ENCODE data around the gene TPM1.

Gene TPM1

GRCh38 chr15:63008333-63009049 lies 34.1 kb upstream of the TPM1 start:
- H3K36me3 ChIP-seq (ENCODE audit: insufficient read depth): no peaks in the 10 kb centered on the region
- H3K4me2 ChIP-seq: no peak overlapping the region
- H3K9ac ChIP-seq: no peak overlapping the region
- H3K79me2 ChIP-seq (ENCODE audit: insufficient read depth, low read depth): no peaks in the 10 kb centered on the region
- H3K4me3 ChIP-seq (IDR thresholded peaks at IDR 0.05; ENCODE audit: insufficient read depth, low read depth, low read length): no peak overlapping the region
- H3K27ac ChIP-seq: no peak overlapping the region
- H3K27me3 ChIP-seq (ENCODE audit: insufficient read depth, low read depth): no peaks in the 10 kb centered on the region
- no peaks in the 10 kb centered on the region for H3K4me1 ChIP-seq (ENCODE audit: low read depth, poor library complexity, severe bottlenecking)
- no peak overlapping the region for H2AFZ ChIP-seq (ENCODE audit: low read depth)
- no peak for TF ChIP-seq CTCF (conservative IDR thresholded peaks at IDR 0.05; ENCODE audit: low read depth, low read length)
- no peaks in the 10 kb centered on the region for H4K20me1 ChIP-seq (ENCODE audit: insufficient read depth)

- no peak overlapping the region for H2AFZ ChIP-seq (ENCODE audit: low read depth)
- no peaks in the 10 kb centered on the region for H3K27me3 ChIP-seq (ENCODE audit: insufficient read depth, low read depth)
- no peak overlapping the region for H3K9ac ChIP-seq
- no peak overlapping the region for H3K4me2 ChIP-seq
- H3K36me3 ChIP-seq (ENCODE audit: insufficient read depth): no peaks in the 10 kb centered on the region
- no peaks in the 10 kb centered on the region for H3K79me2 ChIP-seq (ENCODE audit: insufficient read depth, low read depth)
- no peak overlapping the region for H3K27ac ChIP-seq
- no peak overlapping the region for H3K4me3 ChIP-seq (IDR thresholded peaks at IDR 0.05; ENCODE audit: insufficient read depth, low read depth, low read length)
- H4K20me1 ChIP-seq (ENCODE audit: insufficient read depth): no peaks in the 10 kb centered on the region
- no peaks in the 10 kb centered on the region for H3K4me1 ChIP-seq (ENCODE audit: low read depth, poor library complexity, severe bottlenecking)
- no peak for TF ChIP-seq CTCF (conservative IDR thresholded peaks at IDR 0.05; ENCODE audit: low read depth, low read length)
Measured at GRCh38 chr15:63010386-63010785, 32.2 kb upstream of the TPM1 start.

- H3K4me3 ChIP-seq (IDR thresholded peaks at IDR 0.05; ENCODE audit: insufficient read depth, low read depth, low read length): no peak overlapping the region
- no peaks in the 10 kb centered on the region for H3K36me3 ChIP-seq (ENCODE audit: insufficient read depth)
- H4K20me1 ChIP-seq (ENCODE audit: insufficient read depth): no peaks in the 10 kb centered on the region
- H3K4me1 ChIP-seq (ENCODE audit: low read depth, poor library complexity, severe bottlenecking): no peaks in the 10 kb centered on the region
- H3K9ac ChIP-seq: no peak overlapping the region
- H3K27ac ChIP-seq: no peak overlapping the region
- H2AFZ ChIP-seq (ENCODE audit: low read depth): no peak overlapping the region
- no peak overlapping the region for H3K4me2 ChIP-seq
- TF ChIP-seq CTCF (conservative IDR thresholded peaks at IDR 0.05; ENCODE audit: low read depth, low read length): no peak
- no peaks in the 10 kb centered on the region for H3K27me3 ChIP-seq (ENCODE audit: insufficient read depth, low read depth)
- no peaks in the 10 kb centered on the region for H3K79me2 ChIP-seq (ENCODE audit: insufficient read depth, low read depth)
Measured at GRCh38 chr15:63010920-63011693, 31.4 kb upstream of the TPM1 start.

- no peak overlapping the region for H3K27ac ChIP-seq
- no peak overlapping the region for H3K4me3 ChIP-seq (IDR thresholded peaks at IDR 0.05; ENCODE audit: insufficient read depth, low read depth, low read length)
- H3K4me2 ChIP-seq: no peak overlapping the region
- H3K36me3 ChIP-seq (ENCODE audit: insufficient read depth): no peaks in the 10 kb centered on the region
- no peak overlapping the region for H3K9ac ChIP-seq
- no peak for TF ChIP-seq CTCF (conservative IDR thresholded peaks at IDR 0.05; ENCODE audit: low read depth, low read length)
- H3K27me3 ChIP-seq (ENCODE audit: insufficient read depth, low read depth): no peaks in the 10 kb centered on the region
- H3K4me1 ChIP-seq (ENCODE audit: low read depth, poor library complexity, severe bottlenecking): no peaks in the 10 kb centered on the region
- H3K79me2 ChIP-seq (ENCODE audit: insufficient read depth, low read depth): no peaks in the 10 kb centered on the region
- no peak overlapping the region for H2AFZ ChIP-seq (ENCODE audit: low read depth)
- no peaks in the 10 kb centered on the region for H4K20me1 ChIP-seq (ENCODE audit: insufficient read depth)
Measured at GRCh38 chr15:63012444-63012843, 30.1 kb upstream of the TPM1 start.

Data from KMS-11 (cell line).